NCI-H2081 (cell line): ENCODE data around the gene SYNE1.
"Not testable (repeated sequence)": the region's sequence is repeated elsewhere in the genome, so short reads cannot be mapped to it uniquely, and the experiment has no call there.

Experiments
- DNase-seq, 2 experiments: peaks; one replicate each; lab custom pipeline; 2025; lab: John Stamatoyannopoulos, UW

Gene SYNE1

GRCh38 chr6:152637296-152638047 is at the start of gene SYNE1:
SYNE1 (minus strand) TSS chr6:152637362; CDS start chr6:152628331, 9,031 bp downstream.
- DNase-seq: no peak

- no peak for DNase-seq
Observed at GRCh38 chr6:152685819-152686218, 48.7 kb upstream of the SYNE1 start.

- DNase-seq: not testable (repeated sequence)
Observed at GRCh38 chr6:152682935-152683334, 45.8 kb upstream of the SYNE1 start.

GRCh38 chr6:152682141-152682540 is 45.0 kb upstream of the SYNE1 start:
- no peak for DNase-seq

GRCh38 chr6:152680879-152681517 is 43.8 kb upstream of the SYNE1 start:
- DNase-seq: no peak

- DNase-seq: no peak
Observed at GRCh38 chr6:152680151-152680550, 43.0 kb upstream of the SYNE1 start.

GRCh38 chr6:152673236-152673635 is 36.1 kb upstream of the SYNE1 start:
- DNase-seq: no peak

GRCh38 chr6:152671171-152671570 is 34.0 kb upstream of the SYNE1 start:
- no peak for DNase-seq

- DNase-seq: peak; percentile 0 to 2
Observed at GRCh38 chr6:152669895-152670294, 32.7 kb upstream of the SYNE1 start.

GRCh38 chr6:152661776-152662175 is 24.6 kb upstream of the SYNE1 start:
- no peak for DNase-seq

GRCh38 chr6:152651986-152652385 is 14.8 kb upstream of the SYNE1 start:
- no peak for DNase-seq

GRCh38 chr6:152648105-152648504 is 10.9 kb upstream of the SYNE1 start:
- no peak for DNase-seq

GRCh38 chr6:152646732-152647131 is 9.6 kb upstream of the SYNE1 start:
- DNase-seq: not testable (repeated sequence)

GRCh38 chr6:152642578-152643375 is 5.6 kb upstream of the SYNE1 start:
- peak; percentile 16 to 35 for DNase-seq

- peak in 1 of 2 experiments; percentile 1 for DNase-seq
Observed at GRCh38 chr6:152636609-152637295, 410 bp downstream of the SYNE1 start.

- no peak for DNase-seq
Observed at GRCh38 chr6:152636021-152636608, 1.0 kb downstream of the SYNE1 start.

- no peak for DNase-seq
Observed at GRCh38 chr6:152634773-152635172, 2.4 kb downstream of the SYNE1 start.

GRCh38 chr6:152632121-152632782 is 4.9 kb downstream of the SYNE1 start:
- no peak for DNase-seq

- DNase-seq: no peak
Observed at GRCh38 chr6:152631376-152631775, 5.8 kb downstream of the SYNE1 start.

- no peak for DNase-seq
Observed at GRCh38 chr6:152630832-152631231, 6.3 kb downstream of the SYNE1 start.

- DNase-seq: peak in 1 of 2 experiments; percentile 14
Observed at GRCh38 chr6:152625213-152625612, 11.9 kb downstream of the SYNE1 start.
